ENCODE measurements around the gene GEMIN8. TPM values are rescaled to one million over a fixed set of nuclear protein-coding genes. Genes with fewer than 3 reads are reported as not detected.
A peak's percentile ranks its signal among the peaks of the same experiment; 100 is the strongest.

Gene GEMIN8
- total and polyA plus RNA-seq, 5 experiments from 2014 or later, result 8.6 to 25.9 (median 20.7) TPM

DNA sequence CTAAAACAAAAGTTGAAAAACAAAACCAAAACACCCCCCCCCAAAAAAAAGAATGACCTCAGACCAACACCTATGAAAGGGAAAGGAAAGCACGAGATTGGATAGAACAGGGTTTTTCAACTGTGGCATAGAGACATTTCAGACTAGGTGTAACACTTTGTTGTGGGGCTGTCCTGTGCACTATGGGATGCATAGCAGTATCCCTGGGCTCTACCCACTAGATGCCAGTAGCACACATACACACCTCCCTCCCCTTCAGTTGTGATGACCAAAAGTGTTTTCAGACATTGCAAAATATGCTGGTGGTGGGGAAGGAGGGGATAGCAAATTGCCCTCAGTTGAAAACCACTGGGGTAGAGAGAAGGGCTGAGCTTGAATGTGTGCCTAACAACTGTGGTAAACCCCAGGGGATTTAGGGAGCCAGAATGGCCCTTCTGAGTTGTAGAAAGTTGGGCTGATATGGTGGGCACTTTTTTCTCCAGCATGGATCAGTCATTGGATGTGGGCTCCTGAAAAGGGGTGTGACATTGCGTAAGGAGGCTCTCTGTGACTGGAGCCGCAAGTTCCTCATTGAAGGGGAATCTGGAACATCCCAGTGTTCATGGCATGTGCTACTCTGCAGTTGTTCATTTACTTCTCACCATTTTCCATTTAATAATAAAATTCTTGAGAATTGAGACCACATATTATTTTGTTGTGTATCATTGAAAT lies 8.8 kb upstream of the GEMIN8 start:
- DNase-seq, result no peak
- Mint-ChIP-seq H3K27ac (no peak overlapping the region), H3K27me3 (peaks cover 1 to 15% (median 6%) of the 10 kb centered on the region in 5 donors), H3K4me3 (no peak overlapping the region), H3K9me3 (no peaks in the 10 kb centered on the region), H3K36me3 (no peaks in the 10 kb centered on the region), H3K4me1 (no peaks in the 10 kb centered on the region)
- POLR2A ChIA-PET, result no interaction called here
- no peak for ATAC-seq

DNA sequence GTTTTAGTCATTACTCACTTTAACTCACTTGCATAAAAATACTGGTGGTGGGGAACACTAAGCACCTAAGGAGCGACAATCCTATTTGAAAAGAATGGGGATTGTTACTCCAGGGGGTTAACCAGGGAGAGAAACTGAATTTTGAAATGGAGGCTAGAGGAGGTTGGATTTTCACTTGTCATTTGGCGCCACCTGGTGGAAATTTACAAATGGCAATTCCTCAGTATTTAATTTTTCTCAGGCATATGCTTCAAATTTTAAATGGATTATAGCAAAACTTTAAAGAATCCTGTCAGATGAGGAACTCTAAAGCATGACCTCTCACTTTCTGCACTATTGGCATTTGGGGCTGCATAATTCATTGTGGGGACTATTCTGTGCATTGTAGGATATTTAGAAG lies 2.7 kb upstream of the GEMIN8 start:
- ATAC-seq (no peak), DNase-seq (peak; percentile 14 to 83 (median 48))
- peaks cover 1 to 15% (median 6%) of the 10 kb centered on the region in 5 donors for H3K27me3 Mint-ChIP-seq
- no peaks in the 10 kb centered on the region for H3K9me3 Mint-ChIP-seq
- peak overlapping the region in 8 of 10 donors; percentile 40 to 91 (median 78) for H3K27ac Mint-ChIP-seq
- POLR2A ChIA-PET, result interaction anchor here (1.0 to 1.1 kb wide), 2 partner anchors 297 to 525 kb away, joined by 3 read pairs; partner anchors contain the start of genes OFD1 and TRAPPC2
- no peak overlapping the region for H3K4me3 Mint-ChIP-seq
- peaks cover 9 to 25% (median 17%) of the 10 kb centered on the region in 4 donors for H3K4me1 Mint-ChIP-seq
- peaks cover 0 to 2% (median 0%) of the 10 kb centered on the region in 3 donors for H3K36me3 Mint-ChIP-seq

DNA sequence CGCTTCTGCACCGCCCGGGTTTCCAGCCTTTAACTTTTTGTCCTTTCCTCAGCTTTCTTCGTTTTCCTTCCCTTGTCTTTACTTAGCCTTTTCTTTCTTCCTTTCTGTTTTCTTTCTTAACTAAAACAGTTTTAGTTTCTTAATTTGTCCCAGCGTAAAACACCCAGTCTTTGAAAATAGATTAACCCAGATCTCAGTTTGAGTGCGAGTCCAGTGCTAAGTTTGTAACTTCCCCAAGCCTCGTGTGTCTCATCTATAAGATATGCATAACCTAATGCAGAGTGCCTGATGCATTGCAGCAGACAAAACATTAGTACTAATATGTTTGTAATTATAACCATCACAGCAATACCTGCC lies 460 bp upstream of the GEMIN8 start:
- ATAC-seq (peak in 1 of 2 donors; percentile 10), DNase-seq (no peak)
- Mint-ChIP-seq H3K36me3 (peaks cover 0 to 5% (median 0%) of the 10 kb centered on the region in 3 donors), H3K9me3 (no peaks in the 10 kb centered on the region), H3K4me1 (peaks cover 14 to 36% (median 25%) of the 10 kb centered on the region in 4 donors), H3K4me3 (peak overlapping the region; percentile 83 to 99 (median 96)), H3K27ac (peak overlapping the region; percentile 94 to 100 (median 98)), H3K27me3 (peaks cover 0 to 6% (median 1%) of the 10 kb centered on the region in 5 donors)
- POLR2A ChIA-PET, result interaction anchor here (1.0 to 2.3 kb wide), 5 partner anchors 27 to 377 kb away, joined by 4 to 13 read pairs (median 5); partner anchors contain the start of genes OFD1, TCEANC and TRAPPC2

DNA sequence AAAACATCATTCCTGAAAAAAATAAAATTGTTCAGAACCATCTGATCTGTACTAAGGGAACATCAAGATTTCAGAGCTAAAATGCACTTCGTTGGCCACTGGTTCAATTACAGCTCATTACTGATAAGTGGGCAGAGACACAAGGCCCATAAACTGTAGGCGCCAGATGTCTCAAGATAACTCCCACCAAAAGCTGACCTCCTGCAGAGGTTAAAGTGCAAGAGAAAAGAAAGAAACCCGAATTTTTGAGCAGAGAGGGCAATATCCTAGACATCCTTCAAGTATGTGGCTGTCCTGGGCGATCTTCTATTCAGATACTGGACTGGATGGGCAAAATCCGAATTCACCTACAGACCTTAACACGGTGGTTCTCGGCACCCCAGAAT lies 660 bp downstream of the GEMIN8 start:
- peaks cover 14 to 36% (median 25%) of the 10 kb centered on the region in 4 donors for H3K4me1 Mint-ChIP-seq
- POLR2A ChIA-PET, result interaction anchor here (1.2 to 2.3 kb wide), 4 partner anchors 26 to 376 kb away, joined by 4 to 13 read pairs (median 7); partner anchors contain the start of genes OFD1, TCEANC and TRAPPC2
- DNase-seq, result peak in 2 of 10 donors; percentile 9
- peak overlapping the region; percentile 83 to 99 (median 96) for H3K4me3 Mint-ChIP-seq
- H3K9me3 Mint-ChIP-seq, result no peaks in the 10 kb centered on the region
- peaks cover 0 to 6% (median 1%) of the 10 kb centered on the region in 5 donors for H3K27me3 Mint-ChIP-seq
- H3K27ac Mint-ChIP-seq, result peak overlapping the region; percentile 74 to 99 (median 98)
- ATAC-seq, result no peak
- H3K36me3 Mint-ChIP-seq, result peaks cover 0 to 6% (median 0%) of the 10 kb centered on the region in 3 donors

DNA sequence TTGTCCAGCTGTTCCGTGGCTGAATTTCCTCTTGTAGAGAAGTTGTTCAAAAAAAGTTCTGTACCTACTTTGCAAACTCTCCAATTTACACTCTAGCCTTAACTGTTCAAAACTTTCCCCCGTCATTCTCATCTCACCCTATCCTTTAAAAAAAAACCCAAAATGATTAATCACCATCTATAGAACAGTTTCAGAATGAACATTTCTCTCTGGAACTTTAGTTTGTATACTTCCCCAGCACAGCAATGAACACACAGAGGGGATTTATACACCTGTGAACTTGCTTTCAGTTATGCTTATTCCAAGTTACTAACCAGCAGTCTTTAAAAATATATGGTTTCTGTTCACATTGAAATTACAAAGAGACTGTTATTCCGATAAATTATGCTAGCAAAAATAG lies 1.2 kb downstream of the GEMIN8 start:
- Mint-ChIP-seq H3K27ac (peak overlapping the region in 8 of 10 donors; percentile 3 to 99 (median 96)), H3K9me3 (no peaks in the 10 kb centered on the region), H3K36me3 (peaks cover 0 to 6% (median 0%) of the 10 kb centered on the region in 3 donors), H3K4me1 (peaks cover 14 to 36% (median 25%) of the 10 kb centered on the region in 4 donors), H3K27me3 (peaks cover 0 to under 1% (median 0%) of the 10 kb centered on the region in 5 donors), H3K4me3 (peak overlapping the region in 9 of 10 donors; percentile 19 to 99 (median 95))
- no peak for ATAC-seq
- POLR2A ChIA-PET, result interaction anchor here (1.5 to 2.3 kb wide), 2 partner anchors 287 to 294 kb away, joined by 5 to 13 read pairs; partner anchors contain the start of genes OFD1 and TRAPPC2
- no peak for DNase-seq

DNA sequence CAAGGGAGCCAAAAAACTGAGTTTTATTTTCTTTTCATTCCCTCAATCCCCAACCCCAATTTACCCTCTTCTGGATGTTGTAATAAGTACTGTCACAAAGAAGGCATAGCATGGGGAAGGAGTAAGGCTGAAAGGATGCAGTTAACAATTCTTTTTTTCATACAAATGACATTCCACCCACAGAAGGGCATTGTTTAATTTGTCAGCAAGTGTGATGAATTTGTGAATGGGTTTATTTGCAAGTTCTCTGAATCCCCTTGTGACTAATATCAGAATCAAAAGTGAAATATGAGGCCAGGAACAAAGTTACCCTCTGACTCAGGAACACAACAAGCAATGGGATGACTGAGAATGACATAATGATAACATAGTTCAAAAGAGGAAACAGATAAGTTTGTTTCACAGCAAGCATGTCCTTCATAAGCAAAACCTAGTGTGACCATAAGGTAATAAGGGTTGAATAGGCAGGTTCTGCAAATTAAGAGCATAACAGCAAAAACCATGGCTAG lies 2.1 kb downstream of the GEMIN8 start:
- peak overlapping the region in 5 of 10 donors; percentile 6 to 59 (median 41) for H3K27ac Mint-ChIP-seq
- POLR2A ChIA-PET, result no interaction called here
- H3K4me3 Mint-ChIP-seq, result peak overlapping the region in 3 of 10 donors; percentile 15 to 99 (median 20)
- ATAC-seq (no peak), DNase-seq (no peak)
- peaks cover 0 to 6% (median 0%) of the 10 kb centered on the region in 3 donors for H3K36me3 Mint-ChIP-seq
- H3K27me3 Mint-ChIP-seq, result no peaks in the 10 kb centered on the region
- H3K9me3 Mint-ChIP-seq, result peaks cover 0 to under 1% (median 0%) of the 10 kb centered on the region in 9 donors
- H3K4me1 Mint-ChIP-seq, result peaks cover 14 to 34% (median 25%) of the 10 kb centered on the region in 4 donors

DNA sequence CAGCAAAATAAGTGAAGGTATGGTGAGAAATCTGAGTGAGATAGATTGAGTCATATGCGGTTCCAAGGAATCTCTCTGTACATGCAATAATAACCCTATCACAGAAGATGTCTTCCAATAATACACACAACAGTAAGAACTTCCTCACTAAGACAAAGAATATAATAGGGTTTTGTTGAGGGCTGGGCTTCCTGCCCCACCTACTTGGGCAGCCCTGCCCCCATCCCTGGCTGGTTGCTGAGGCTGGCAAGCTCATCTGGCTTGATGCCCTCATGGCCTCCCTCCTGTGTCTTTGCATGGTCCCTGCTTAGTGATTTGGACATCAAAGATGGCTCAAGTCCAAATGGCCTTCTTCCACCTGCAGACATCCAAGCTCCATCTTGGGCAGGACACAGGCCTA lies 2.7 kb downstream of the GEMIN8 start:
- Mint-ChIP-seq H3K27me3 (no peaks in the 10 kb centered on the region), H3K9me3 (peaks cover 0 to 4% (median 0%) of the 10 kb centered on the region in 9 donors), H3K27ac (peak overlapping the region in 8 of 10 donors; percentile 37 to 85 (median 59)), H3K36me3 (peaks cover 0 to 6% (median 0%) of the 10 kb centered on the region in 3 donors), H3K4me3 (peak overlapping the region in 4 of 10 donors; percentile 20 to 44 (median 26)), H3K4me1 (peaks cover 14 to 30% (median 24%) of the 10 kb centered on the region in 4 donors)
- POLR2A ChIA-PET, result no interaction called here
- DNase-seq, result peak in 2 of 10 donors; percentile 23 to 25
- ATAC-seq, result peak in 1 of 2 donors; percentile 15

DNA sequence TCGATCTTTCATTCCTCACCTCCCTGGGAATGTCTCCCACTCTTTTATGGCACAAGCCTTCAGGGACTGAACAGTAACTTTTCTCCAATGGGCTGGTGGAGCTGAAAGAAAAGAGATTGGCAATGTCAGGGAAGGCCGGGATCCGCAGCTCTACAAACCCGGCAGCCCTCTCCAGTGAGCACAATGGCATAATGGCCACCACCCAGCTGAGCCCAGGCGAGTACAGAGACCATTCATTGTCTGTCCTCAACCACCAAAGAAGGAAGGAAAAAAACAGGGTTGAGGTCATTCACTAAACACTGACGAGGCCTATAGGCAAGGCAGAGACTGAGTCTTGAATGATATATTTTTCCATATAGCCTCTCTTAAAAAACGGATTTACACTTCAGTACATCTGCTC lies 3.6 kb downstream of the GEMIN8 start:
- Mint-ChIP-seq H3K27me3 (no peaks in the 10 kb centered on the region), H3K27ac (peak overlapping the region in 2 of 10 donors; percentile 12 to 35), H3K4me1 (peaks cover 14 to 30% (median 24%) of the 10 kb centered on the region in 4 donors), H3K36me3 (peaks cover 0 to 6% (median 0%) of the 10 kb centered on the region in 3 donors), H3K9me3 (peaks cover 0 to 4% (median 0%) of the 10 kb centered on the region in 9 donors), H3K4me3 (no peak overlapping the region)
- DNase-seq, result no peak
- POLR2A ChIA-PET, result no interaction called here
- ATAC-seq, result no peak

DNA sequence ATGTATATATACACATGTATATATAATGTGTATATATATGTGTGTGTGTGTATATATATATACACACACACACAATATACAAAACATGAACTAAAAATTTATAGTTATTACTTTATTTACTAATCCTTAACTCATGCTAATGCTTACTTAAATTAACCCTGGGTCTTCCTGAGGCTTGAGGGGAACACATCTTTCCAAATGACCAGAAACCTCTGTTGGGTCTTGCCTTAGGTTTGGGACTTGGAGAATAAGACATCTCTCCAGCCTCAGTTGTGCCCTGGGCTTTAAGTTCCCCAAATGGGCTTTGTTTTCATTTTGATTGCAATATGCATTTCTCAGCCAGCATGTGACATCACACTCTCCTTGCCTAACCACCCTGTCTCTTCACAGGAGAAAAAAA lies 7.7 kb downstream of the GEMIN8 start:
- POLR2A ChIA-PET, result no interaction called here
- Mint-ChIP-seq H3K4me1 (peaks cover 4 to 7% (median 5%) of the 10 kb centered on the region in 4 donors), H3K27ac (no peak overlapping the region), H3K27me3 (no peaks in the 10 kb centered on the region), H3K9me3 (peaks cover 0 to 4% (median 0%) of the 10 kb centered on the region in 9 donors), H3K36me3 (peaks cover 1 to 26% (median 2%) of the 10 kb centered on the region in 3 donors), H3K4me3 (no peak overlapping the region)
- no peak for ATAC-seq
- no peak for DNase-seq

DNA sequence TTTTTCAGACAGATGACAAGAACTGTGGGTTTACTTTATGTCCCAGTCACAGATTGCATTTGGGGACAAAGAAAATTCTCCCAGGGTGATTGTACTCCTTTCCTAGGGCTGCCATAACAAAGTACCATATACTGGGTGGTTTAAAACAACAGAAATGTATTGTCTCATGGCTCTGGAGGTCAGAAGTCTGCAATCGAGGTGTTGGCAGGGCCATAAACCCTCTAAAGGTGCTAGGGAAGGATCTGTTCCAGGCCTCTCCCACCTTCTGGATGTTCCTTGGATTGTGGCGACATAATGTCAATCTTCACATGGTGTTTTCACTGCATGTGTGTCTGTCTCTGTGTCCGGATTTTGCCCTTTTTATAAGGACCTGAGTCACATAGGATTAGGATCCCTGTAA lies 12.3 kb downstream of the GEMIN8 start:
- Mint-ChIP-seq H3K9me3 (peaks cover 0 to 3% (median 0%) of the 10 kb centered on the region in 9 donors), H3K27me3 (no peaks in the 10 kb centered on the region), H3K27ac (peak overlapping the region in 1 of 10 donors; percentile 60), H3K4me1 (peaks cover 0 to 4% (median 0%) of the 10 kb centered on the region in 4 donors), H3K36me3 (peaks cover 7 to 41% (median 16%) of the 10 kb centered on the region in 3 donors), H3K4me3 (no peak overlapping the region)
- ATAC-seq (no peak), DNase-seq (no peak)
- POLR2A ChIA-PET, result no interaction called here

DNA sequence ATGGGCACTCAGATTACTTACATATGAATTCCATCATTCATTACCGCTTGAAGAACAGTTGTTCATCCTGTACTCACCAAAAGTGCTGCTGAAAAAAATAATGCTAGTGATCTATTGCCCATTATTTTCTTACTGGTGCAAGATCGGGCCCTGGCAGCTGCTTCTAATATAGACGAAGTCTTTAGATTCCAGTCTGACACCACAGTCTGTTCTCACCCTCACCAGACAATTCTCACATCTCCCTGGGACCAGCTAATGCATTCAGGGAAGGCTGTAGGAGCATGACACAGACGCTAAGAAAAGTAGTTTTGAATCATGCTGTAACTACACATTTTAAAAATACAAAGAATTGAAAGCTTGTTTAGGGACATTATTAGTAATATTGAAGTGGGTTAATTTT lies 13.8 kb downstream of the GEMIN8 start:
- peaks cover 7 to 42% (median 16%) of the 10 kb centered on the region in 3 donors for H3K36me3 Mint-ChIP-seq
- ATAC-seq (no peak), DNase-seq (no peak)
- no peaks in the 10 kb centered on the region for H3K9me3 Mint-ChIP-seq
- no peak overlapping the region for H3K27ac Mint-ChIP-seq
- H3K4me1 Mint-ChIP-seq, result peaks cover 0 to 4% (median 0%) of the 10 kb centered on the region in 4 donors
- H3K27me3 Mint-ChIP-seq, result no peaks in the 10 kb centered on the region
- POLR2A ChIA-PET, result no interaction called here
- no peak overlapping the region for H3K4me3 Mint-ChIP-seq

DNA sequence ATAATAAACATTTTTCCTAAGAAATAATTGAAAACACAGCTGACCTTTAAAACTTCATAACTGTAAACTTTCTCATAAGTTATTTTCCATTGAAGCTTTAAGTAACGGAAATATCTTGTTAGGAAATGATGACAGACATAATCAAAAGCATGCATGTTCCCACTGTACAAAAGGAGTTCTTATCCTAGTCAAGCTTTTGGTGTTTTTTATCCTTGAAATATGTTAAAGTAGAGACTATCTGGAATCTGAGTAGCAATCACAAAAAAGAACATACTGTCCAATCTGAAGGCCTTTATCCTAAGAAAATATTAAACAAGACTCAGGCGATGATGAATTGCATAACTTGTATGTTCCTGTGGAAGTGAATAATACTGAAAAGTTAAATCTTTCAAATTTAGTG lies 14.4 kb downstream of the GEMIN8 start:
- Mint-ChIP-seq H3K4me3 (no peak overlapping the region), H3K27ac (no peak overlapping the region), H3K9me3 (no peaks in the 10 kb centered on the region), H3K27me3 (no peaks in the 10 kb centered on the region), H3K4me1 (peaks cover 0 to 4% (median 0%) of the 10 kb centered on the region in 4 donors), H3K36me3 (peaks cover 7 to 40% (median 16%) of the 10 kb centered on the region in 3 donors)
- POLR2A ChIA-PET, result no interaction called here
- no peak for ATAC-seq
- DNase-seq, result no peak

DNA sequence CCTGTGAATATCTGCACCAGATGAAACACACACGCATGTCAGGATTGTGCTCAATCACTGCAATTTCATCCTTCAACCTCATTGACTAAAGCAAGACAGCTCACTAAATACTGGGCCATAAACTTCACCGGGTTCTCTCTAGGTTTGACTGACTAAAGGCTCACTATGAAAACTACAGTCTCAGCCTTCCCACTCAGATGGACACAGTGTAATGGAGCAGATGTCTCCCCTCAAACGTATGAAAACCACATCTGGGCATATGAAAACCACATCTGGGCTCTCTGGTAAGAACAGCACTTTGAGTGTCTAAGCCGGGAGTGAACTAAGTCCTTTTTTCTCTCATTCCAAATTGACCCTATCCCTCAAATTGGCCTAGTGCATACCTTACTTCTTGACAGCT lies 15.2 kb downstream of the GEMIN8 start:
- H3K4me3 Mint-ChIP-seq, result no peak overlapping the region
- H3K4me1 Mint-ChIP-seq, result peaks cover 0 to 4% (median 0%) of the 10 kb centered on the region in 4 donors
- H3K27ac Mint-ChIP-seq, result no peak overlapping the region
- ATAC-seq (no peak), DNase-seq (no peak)
- H3K9me3 Mint-ChIP-seq, result no peaks in the 10 kb centered on the region
- POLR2A ChIA-PET, result no interaction called here
- peaks cover 5 to 37% (median 16%) of the 10 kb centered on the region in 3 donors for H3K36me3 Mint-ChIP-seq
- H3K27me3 Mint-ChIP-seq, result no peaks in the 10 kb centered on the region
